GM12875 (cell line): Measurements from ENCODE around the gene SCML2.
"Not testable (repeated sequence)": the region's sequence is repeated elsewhere in the genome, so short reads cannot be mapped to it uniquely, and the experiment has no call there.

Experiments used
- H3K4me3 ChIP-seq: one replicate; pipeline ENCODE4 v1.5.1; 2011; ENCODE audit warnings: low read depth, low read length, control low read depth
- TF ChIP-seq, protein P1 (sequence below): IDR thresholded peaks from 2 replicates; pipeline ENCODE4 v1.5.1; 2011; ENCODE audit warnings: low read depth, mild to moderate bottlenecking, control low read depth, inconsistent platforms, low read length, moderate library complexity, borderline replicate concordance; ENCODE audit not compliant: insufficient read depth

The SCML2 gene

GRCh38 chrX:18271725-18272124 is 82.8 kb downstream of the SCML2 start:
- TF ChIP-seq, protein P1, sequence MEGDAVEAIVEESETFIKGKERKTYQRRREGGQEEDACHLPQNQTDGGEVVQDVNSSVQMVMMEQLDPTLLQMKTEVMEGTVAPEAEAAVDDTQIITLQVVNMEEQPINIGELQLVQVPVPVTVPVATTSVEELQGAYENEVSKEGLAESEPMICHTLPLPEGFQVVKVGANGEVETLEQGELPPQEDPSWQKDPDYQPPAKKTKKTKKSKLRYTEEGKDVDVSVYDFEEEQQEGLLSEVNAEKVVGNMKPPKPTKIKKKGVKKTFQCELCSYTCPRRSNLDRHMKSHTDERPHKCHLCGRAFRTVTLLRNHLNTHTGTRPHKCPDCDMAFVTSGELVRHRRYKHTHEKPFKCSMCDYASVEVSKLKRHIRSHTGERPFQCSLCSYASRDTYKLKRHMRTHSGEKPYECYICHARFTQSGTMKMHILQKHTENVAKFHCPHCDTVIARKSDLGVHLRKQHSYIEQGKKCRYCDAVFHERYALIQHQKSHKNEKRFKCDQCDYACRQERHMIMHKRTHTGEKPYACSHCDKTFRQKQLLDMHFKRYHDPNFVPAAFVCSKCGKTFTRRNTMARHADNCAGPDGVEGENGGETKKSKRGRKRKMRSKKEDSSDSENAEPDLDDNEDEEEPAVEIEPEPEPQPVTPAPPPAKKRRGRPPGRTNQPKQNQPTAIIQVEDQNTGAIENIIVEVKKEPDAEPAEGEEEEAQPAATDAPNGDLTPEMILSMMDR, result no peak
- no peak overlapping the region for H3K4me3 ChIP-seq

DNA sequence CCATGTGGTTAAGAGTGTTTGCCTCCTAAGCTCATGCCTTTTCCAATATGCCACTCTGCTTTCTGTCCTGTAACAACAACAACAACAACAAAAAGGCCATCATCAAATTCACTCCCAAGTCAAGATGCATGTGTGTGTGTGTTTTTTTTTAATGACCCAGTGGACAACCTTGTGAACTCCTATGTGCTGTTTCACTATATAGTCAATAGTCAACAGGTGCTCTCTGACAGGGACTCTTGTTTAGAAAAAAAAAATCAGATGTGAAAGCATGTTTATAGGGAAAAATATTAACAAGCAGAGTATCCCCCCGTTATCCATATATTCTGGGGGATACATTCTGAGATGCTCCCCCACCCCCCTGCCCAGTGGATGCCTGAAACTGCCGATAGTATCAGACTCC is 83.2 kb downstream of the SCML2 start:
- TF ChIP-seq, protein P1, result no peak
- H3K4me3 ChIP-seq, result no peak overlapping the region

GRCh38 chrX:18255059-18255458 is 99.4 kb downstream of the SCML2 start:
- TF ChIP-seq, protein P1, result no peak
- no peak overlapping the region for H3K4me3 ChIP-seq

DNA sequence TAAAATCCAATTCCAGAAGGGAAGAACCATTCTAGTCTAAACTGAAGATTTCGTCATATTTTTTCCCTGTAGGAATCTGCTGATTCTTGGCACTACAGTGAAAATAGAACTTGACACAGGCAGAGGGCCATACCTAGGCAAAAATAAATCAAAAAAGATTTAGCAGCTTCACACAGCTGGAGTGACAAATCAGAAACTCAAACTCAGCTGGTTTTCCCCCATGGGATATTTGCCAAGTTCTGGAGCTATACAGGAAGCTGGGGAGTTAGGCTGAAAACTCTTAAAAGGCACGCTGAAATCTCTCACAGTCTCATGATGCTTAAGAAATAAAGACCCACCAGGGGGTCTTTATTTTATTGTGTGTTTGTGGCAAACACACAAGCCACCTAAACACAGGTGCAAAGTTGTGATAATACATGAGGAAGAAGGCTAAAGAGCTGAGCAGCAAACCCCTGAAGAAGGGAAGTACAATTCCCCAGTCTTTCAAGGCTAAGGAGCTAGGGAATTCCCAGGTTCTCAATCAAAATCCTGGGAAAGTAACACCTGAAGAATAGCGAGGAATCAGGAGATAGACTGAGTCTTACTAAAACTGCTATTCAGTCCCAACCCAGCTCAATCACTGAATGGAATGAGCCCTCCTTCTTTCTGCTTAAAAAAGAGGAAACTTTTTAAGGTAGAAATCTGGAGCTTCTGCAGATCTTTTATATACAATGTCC is 101.7 kb downstream of the SCML2 start:
- TF ChIP-seq, protein P1, result no peak
- H3K4me3 ChIP-seq, result no peak overlapping the region

DNA sequence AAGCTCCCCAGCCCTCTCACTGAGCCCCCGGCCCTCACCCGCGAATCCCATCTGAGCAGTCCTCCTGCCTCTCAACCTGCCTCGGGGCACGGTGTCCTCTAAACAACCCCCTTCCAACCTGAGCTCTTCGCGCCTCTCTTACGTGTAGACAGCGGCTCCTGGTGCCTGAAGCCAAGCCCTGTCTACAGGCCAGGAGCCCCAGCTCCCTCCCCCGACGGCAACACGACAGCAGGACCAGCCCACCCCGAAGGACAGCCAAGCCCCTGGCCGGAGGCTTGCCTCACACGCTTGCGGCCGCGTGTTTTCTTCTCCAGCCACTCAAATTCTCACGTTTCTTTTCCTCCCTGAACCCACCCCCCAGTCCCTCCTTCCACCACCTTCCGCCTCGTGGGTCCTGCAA is 124.8 kb downstream of the SCML2 start:
- not testable (repeated sequence) for H3K4me3 ChIP-seq

- TF ChIP-seq, protein P1, result no peak
- no peak overlapping the region for H3K4me3 ChIP-seq
Measured at GRCh38 chrX:18228069-18228468, 126.4 kb downstream of the SCML2 start.

GRCh38 chrX:18227458-18227857 is 127.0 kb downstream of the SCML2 start:
- H3K4me3 ChIP-seq, result no peak overlapping the region
- TF ChIP-seq, protein P1, result no peak

DNA sequence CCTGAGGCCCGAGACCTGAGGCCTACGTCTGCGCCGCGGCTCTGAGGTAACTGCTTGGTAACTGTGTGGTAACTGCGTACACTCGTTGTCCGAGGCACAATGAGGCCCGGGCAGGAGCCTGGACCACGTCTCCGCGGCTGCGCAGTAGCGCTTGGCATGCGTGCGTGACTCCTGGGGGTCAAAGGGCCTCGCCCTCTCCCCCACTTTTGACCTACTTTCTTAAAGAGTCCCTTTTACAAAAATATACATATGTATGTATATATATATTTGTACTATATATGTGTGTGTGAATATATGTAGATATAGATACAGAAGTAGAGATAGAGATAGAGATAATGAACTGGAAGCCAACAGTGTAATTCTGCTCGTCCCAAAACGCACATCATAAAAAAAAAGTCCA is 133.7 kb downstream of the SCML2 start, which contains the start of gene BEND2:
TSS of gene BEND2 (minus strand) at position 101 of the 400 bp plus-strand sequence. CDS start 136 bp downstream, outside the sequence.
- TF ChIP-seq, protein P1, result no peak
- no peak within 1 kb of the TSS for H3K4me3 ChIP-seq
